ENCODE measurements around the gene ARL16.
"Not testable (repeated sequence)": the region's sequence is repeated elsewhere in the genome, so short reads cannot be mapped to it uniquely, and the experiment has no call there.

Gene ARL16

GRCh38 chr17:81676906-81677305 lies 6.7 kb downstream of the ARL16 start:
- H3K9me3 ChIP-seq (ENCODE audit: control insufficient read depth, insufficient read depth, low read depth, low read length) = no peaks in the 10 kb centered on the region
- H3K36me3 ChIP-seq (ENCODE audit: control insufficient read depth, insufficient read depth, low read length) = peaks cover 44% of the 10 kb centered on the region
- no peak overlapping the region for H3K27ac ChIP-seq (ENCODE audit: low read depth, low read length)
- no peaks in the 10 kb centered on the region for H3K4me1 ChIP-seq (ENCODE audit: control insufficient read depth, insufficient read depth, low read length)
- H3K9ac ChIP-seq (ENCODE audit: low read length) = no peak overlapping the region
- H3K4me3 ChIP-seq (ENCODE audit: low read depth, low read length) = no peak overlapping the region
- no peaks in the 10 kb centered on the region for H3K27me3 ChIP-seq (ENCODE audit: control insufficient read depth, insufficient read depth, low read length)

GRCh38 chr17:81675515-81676221 lies 7.9 kb downstream of the ARL16 start:
- H3K27ac ChIP-seq (ENCODE audit: low read depth, low read length); H3K9me3 ChIP-seq (ENCODE audit: control insufficient read depth, insufficient read depth, low read depth, low read length); H3K9ac ChIP-seq (ENCODE audit: low read length); H3K27me3 ChIP-seq (ENCODE audit: control insufficient read depth, insufficient read depth, low read length); H3K4me3 ChIP-seq (ENCODE audit: low read depth, low read length); H3K4me1 ChIP-seq (ENCODE audit: control insufficient read depth, insufficient read depth, low read length): not testable (repeated sequence)
- H3K36me3 ChIP-seq (ENCODE audit: control insufficient read depth, insufficient read depth, low read length) = peaks cover 47% of the 10 kb centered on the region

GRCh38 chr17:81673561-81674258 lies 9.9 kb downstream of the ARL16 start:
- peaks cover 66% of the 10 kb centered on the region for H3K36me3 ChIP-seq (ENCODE audit: control insufficient read depth, insufficient read depth, low read length)
- H3K27ac ChIP-seq (ENCODE audit: low read depth, low read length) = no peak overlapping the region

GRCh38 chr17:81672954-81673353 lies 10.6 kb downstream of the ARL16 start:
- Histone ChIP-seq H3K36me3 (ENCODE audit: control insufficient read depth, insufficient read depth, low read length) (peaks cover 73% of the 10 kb centered on the region), H3K4me1 (ENCODE audit: control insufficient read depth, insufficient read depth, low read length) (no peaks in the 10 kb centered on the region), H3K27me3 (ENCODE audit: control insufficient read depth, insufficient read depth, low read length) (no peaks in the 10 kb centered on the region)

More at GRCh38 chr17:81673561-81674258, 9.9 kb downstream of the ARL16 start:
- Histone ChIP-seq H3K9me3 (ENCODE audit: control insufficient read depth, insufficient read depth, low read depth, low read length) (no peaks in the 10 kb centered on the region), H3K4me3 (ENCODE audit: low read depth, low read length) (no peak overlapping the region), H3K4me1 (ENCODE audit: control insufficient read depth, insufficient read depth, low read length) (no peaks in the 10 kb centered on the region), H3K9ac (ENCODE audit: low read length) (no peak overlapping the region), H3K27me3 (ENCODE audit: control insufficient read depth, insufficient read depth, low read length) (no peaks in the 10 kb centered on the region)

GRCh38 chr17:81672504-81672903 lies 11.1 kb downstream of the ARL16 start:
- no peaks in the 10 kb centered on the region for H3K27me3 ChIP-seq (ENCODE audit: control insufficient read depth, insufficient read depth, low read length)
- no peak overlapping the region for H3K4me3 ChIP-seq (ENCODE audit: low read depth, low read length)
- H3K27ac ChIP-seq (ENCODE audit: low read depth, low read length) = no peak overlapping the region
- H3K9ac ChIP-seq (ENCODE audit: low read length) = no peak overlapping the region
- H3K9me3 ChIP-seq (ENCODE audit: control insufficient read depth, insufficient read depth, low read depth, low read length) = no peaks in the 10 kb centered on the region
- H3K36me3 ChIP-seq (ENCODE audit: control insufficient read depth, insufficient read depth, low read length) = peaks cover 76% of the 10 kb centered on the region
- H3K4me1 ChIP-seq (ENCODE audit: control insufficient read depth, insufficient read depth, low read length) = 0 out of 2 replicates have a peak, but pooled peaks cover 3% of the 10 kb centered on the region

More at GRCh38 chr17:81672954-81673353, 10.6 kb downstream of the ARL16 start:
- no peak overlapping the region for H3K27ac ChIP-seq (ENCODE audit: low read depth, low read length)
- H3K9ac ChIP-seq (ENCODE audit: low read length) = no peak overlapping the region
- H3K9me3 ChIP-seq (ENCODE audit: control insufficient read depth, insufficient read depth, low read depth, low read length) = no peaks in the 10 kb centered on the region
- H3K4me3 ChIP-seq (ENCODE audit: low read depth, low read length) = no peak overlapping the region

GRCh38 chr17:81667754-81668153 lies 15.8 kb downstream of the ARL16 start:
- peaks cover 62% of the 10 kb centered on the region for H3K36me3 ChIP-seq (ENCODE audit: control insufficient read depth, insufficient read depth, low read length)
- H3K27me3 ChIP-seq (ENCODE audit: control insufficient read depth, insufficient read depth, low read length) = no peaks in the 10 kb centered on the region
- no peak overlapping the region for H3K27ac ChIP-seq (ENCODE audit: low read depth, low read length)
- H3K9me3 ChIP-seq (ENCODE audit: control insufficient read depth, insufficient read depth, low read depth, low read length) = no peaks in the 10 kb centered on the region
- H3K4me3 ChIP-seq (ENCODE audit: low read depth, low read length) = peak overlapping the region; percentile 40
- no peak overlapping the region for H3K9ac ChIP-seq (ENCODE audit: low read length)
- H3K4me1 ChIP-seq (ENCODE audit: control insufficient read depth, insufficient read depth, low read length) = peaks cover 15% of the 10 kb centered on the region

GRCh38 chr17:81666342-81667191 lies 17.0 kb downstream of the ARL16 start, which contains the start of the genes CCDC137 and OXLD1:
Gene CCDC137, plus strand, starts transcription at chr17:81666737. Its CDS starts 30 bp downstream, at chr17:81666767.
Gene OXLD1, minus strand, starts transcription at chr17:81666605. Its CDS starts 28 bp downstream, at chr17:81666577.
- peak within 1 kb of the TSS; percentile 99 for H3K9ac ChIP-seq (ENCODE audit: low read length)
- peaks cover 15% of the 10 kb centered on the region for H3K4me1 ChIP-seq (ENCODE audit: control insufficient read depth, insufficient read depth, low read length)
- H3K9me3 ChIP-seq (ENCODE audit: control insufficient read depth, insufficient read depth, low read depth, low read length) = no peaks in the 10 kb centered on the region
- H3K27me3 ChIP-seq (ENCODE audit: control insufficient read depth, insufficient read depth, low read length) = no peaks in the 10 kb centered on the region
- peak within 1 kb of the TSS; percentile 94 for H3K27ac ChIP-seq (ENCODE audit: low read depth, low read length)
- H3K4me3 ChIP-seq (ENCODE audit: low read depth, low read length) = peak within 1 kb of the TSS; percentile 95
- H3K36me3 ChIP-seq (ENCODE audit: control insufficient read depth, insufficient read depth, low read length) = peaks cover 50% of the 10 kb centered on the region

- peak overlapping the region; percentile 99 for H3K9ac ChIP-seq (ENCODE audit: low read length)
- peaks cover 44% of the 10 kb centered on the region for H3K36me3 ChIP-seq (ENCODE audit: control insufficient read depth, insufficient read depth, low read length)
- H3K27ac ChIP-seq (ENCODE audit: low read depth, low read length) = peak overlapping the region; percentile 94; the same call in 1 of the 2 replicates
- peaks cover 15% of the 10 kb centered on the region for H3K4me1 ChIP-seq (ENCODE audit: control insufficient read depth, insufficient read depth, low read length)
- H3K4me3 ChIP-seq (ENCODE audit: low read depth, low read length) = peak overlapping the region; percentile 95
- H3K27me3 ChIP-seq (ENCODE audit: control insufficient read depth, insufficient read depth, low read length) = no peaks in the 10 kb centered on the region
- H3K9me3 ChIP-seq (ENCODE audit: control insufficient read depth, insufficient read depth, low read depth, low read length) = no peaks in the 10 kb centered on the region
These were observed 17.6 kb downstream of the ARL16 start for GRCh38 chr17:81666092-81666341.

GRCh38 chr17:81665205-81666091 lies 18.1 kb downstream of the ARL16 start:
- Histone ChIP-seq H3K4me3 (ENCODE audit: low read depth, low read length) (peak overlapping the region; percentile 95), H3K27ac (ENCODE audit: low read depth, low read length) (peak overlapping the region; percentile 94; the same call in 1 of the 2 replicates), H3K27me3 (ENCODE audit: control insufficient read depth, insufficient read depth, low read length) (no peaks in the 10 kb centered on the region), H3K4me1 (ENCODE audit: control insufficient read depth, insufficient read depth, low read length) (peaks cover 15% of the 10 kb centered on the region), H3K9me3 (ENCODE audit: control insufficient read depth, insufficient read depth, low read depth, low read length) (no peaks in the 10 kb centered on the region), H3K36me3 (ENCODE audit: control insufficient read depth, insufficient read depth, low read length) (peaks cover 39% of the 10 kb centered on the region), H3K9ac (ENCODE audit: low read length) (peak overlapping the region; percentile 99)

- no peak overlapping the region for H3K9ac ChIP-seq (ENCODE audit: low read length)
- H3K4me3 ChIP-seq (ENCODE audit: low read depth, low read length) = no peak overlapping the region
- H3K36me3 ChIP-seq (ENCODE audit: control insufficient read depth, insufficient read depth, low read length) = peaks cover 26% of the 10 kb centered on the region
- no peaks in the 10 kb centered on the region for H3K9me3 ChIP-seq (ENCODE audit: control insufficient read depth, insufficient read depth, low read depth, low read length)
- H3K27me3 ChIP-seq (ENCODE audit: control insufficient read depth, insufficient read depth, low read length) = no peaks in the 10 kb centered on the region
- no peak overlapping the region for H3K27ac ChIP-seq (ENCODE audit: low read depth, low read length)
- H3K4me1 ChIP-seq (ENCODE audit: control insufficient read depth, insufficient read depth, low read length) = peaks cover 15% of the 10 kb centered on the region
These were observed 19.5 kb downstream of the ARL16 start for GRCh38 chr17:81664051-81664470.
